ENCODE data around the gene ARHGEF1.

Gene ARHGEF1

DNA sequence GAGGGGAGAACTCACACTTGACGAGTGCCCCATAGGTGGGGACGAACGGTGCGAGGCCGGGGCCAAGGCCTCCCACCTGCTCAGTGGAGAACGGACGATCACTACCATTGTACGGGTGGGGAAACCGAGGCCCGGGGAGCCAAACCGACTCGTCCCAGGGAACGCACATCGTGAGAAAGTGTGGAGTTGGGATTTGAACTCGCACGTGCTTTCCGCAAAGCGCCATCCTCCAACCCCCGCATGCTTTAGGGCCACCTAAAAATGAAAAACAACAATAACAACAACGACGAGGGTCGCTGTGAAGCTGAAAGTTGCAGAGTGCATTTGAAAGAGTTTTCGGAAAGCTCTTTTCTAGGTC lies 458 bp downstream of the ARHGEF1 start:
- no peak for DNase-seq (ENCODE audit: low read depth, low spot score)

DNA sequence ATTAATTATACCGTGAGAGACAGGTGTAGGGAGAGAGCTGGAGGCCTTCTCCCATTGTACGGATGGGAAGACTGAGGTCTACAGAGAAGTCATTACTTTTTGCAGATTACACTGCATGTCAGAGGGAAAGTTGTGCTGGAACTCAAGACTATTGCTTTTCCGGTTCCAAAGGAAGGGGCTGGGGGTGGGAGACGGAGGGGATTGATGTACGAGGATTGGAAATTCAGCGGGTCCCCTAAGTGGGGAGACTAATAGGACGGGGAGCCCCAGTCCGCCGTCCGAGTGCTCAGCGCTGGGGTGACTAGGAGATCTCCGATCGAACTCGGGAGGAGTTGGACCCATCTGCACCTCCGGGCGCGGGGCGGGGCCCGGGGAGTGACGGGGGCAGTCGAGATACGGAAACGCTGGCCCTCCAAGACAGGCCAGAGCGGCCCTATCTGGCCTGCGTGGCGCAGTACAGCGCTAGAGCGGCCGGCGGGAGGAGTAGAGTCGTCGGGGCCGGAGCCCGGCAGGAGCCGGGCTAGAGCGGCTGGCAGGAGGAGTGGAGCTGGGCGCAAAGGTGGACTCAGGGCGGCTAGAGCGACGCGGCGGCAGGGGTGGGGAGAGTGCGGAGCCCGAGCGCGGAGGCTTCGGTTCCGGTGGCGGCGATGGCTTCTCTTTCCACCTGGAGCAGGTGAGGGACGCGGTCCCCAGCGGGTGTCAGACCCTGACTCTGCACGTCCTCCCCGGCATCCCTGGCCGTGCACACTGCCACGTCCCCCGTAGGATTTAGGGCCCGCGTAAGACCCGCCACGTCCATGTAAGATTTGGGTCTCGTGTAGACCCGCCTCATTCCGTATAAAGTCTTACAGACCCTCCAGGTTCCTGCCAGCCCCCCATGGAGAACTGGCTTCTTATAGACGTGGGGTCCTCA lies 1.1 kb downstream of the ARHGEF1 start:
- DNase-seq (ENCODE audit: low read depth, low spot score) = peak; percentile 98

DNA sequence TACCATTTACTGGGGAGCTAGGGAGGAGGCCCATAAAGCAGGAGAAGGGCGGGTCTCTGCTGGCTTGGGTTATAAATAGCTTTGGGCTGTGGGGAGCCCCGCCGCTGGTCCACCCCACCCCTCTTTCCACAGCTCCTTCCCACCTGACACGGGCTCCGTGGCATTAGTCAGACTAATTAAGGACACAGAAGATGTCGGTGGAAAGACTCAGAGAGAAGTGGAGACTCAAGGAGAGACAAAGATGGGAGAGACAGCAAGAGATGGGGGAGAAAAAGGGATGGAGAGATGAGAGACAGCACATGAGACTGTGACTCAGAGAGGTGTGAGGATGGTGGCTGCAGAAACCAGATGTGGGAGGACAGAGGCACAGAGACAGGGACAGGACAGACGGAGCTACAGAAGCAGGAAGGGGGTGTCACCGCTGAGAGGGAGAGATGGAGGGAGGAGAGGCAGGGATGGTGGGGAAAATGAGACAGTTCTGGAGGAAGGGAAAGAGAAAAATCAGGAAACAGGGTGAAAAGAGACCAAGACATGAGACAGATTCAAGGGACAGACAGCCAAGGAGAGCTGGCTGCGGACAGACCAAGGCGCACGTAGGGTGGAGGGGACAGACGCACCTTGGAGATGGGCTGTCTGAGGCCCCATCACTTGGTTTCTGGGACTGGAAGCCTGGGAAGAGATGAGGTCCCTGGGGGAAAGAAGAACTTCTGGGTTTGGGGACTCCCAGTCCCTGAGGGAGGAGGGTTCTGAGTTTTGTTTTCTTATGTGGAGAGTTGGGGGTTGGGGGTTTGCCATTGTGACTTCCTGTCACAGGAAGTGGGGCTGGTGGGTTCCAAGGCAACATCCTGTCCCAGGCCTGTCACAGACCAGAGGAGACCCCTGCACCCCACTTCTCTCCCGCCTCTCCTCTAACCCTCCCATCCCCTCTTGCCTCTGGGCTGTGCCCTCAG lies 4.1 kb downstream of the ARHGEF1 start:
- no peak for DNase-seq (ENCODE audit: low read depth, low spot score)

DNA sequence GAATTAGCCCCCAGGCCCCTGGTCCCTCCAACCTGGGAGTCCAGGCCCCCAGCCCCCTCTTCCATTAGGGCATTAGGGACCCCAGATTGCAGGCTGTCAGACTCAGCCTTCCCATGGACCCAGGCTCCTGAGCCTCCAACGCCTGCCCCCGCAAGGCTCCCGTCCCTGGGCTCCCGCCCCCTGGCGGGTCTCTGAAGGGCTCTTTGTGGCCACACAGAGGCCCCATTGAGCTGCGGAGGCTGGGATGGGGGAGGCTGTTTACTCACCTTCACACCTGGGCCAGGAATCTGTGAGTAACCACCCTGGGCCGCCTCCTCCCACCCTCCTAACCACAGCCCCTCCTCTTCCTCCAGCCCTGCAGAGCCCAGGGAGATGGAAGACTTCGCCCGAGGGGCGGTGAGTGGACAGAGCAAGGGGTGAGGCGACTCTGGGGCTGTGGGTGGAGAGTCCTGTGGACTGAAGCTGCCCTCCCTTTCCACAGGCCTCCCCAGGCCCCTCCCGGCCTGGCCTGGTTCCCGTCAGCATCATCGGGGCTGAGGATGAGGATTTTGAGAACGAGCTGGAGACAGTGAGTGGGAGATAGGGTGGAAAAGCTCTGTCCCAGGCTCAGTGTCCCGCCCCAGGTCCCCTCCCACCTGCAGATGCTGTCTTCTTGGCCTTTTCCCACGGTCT lies 4.9 kb downstream of the ARHGEF1 start:
- peak; percentile 80 for DNase-seq (ENCODE audit: low read depth, low spot score)

DNA sequence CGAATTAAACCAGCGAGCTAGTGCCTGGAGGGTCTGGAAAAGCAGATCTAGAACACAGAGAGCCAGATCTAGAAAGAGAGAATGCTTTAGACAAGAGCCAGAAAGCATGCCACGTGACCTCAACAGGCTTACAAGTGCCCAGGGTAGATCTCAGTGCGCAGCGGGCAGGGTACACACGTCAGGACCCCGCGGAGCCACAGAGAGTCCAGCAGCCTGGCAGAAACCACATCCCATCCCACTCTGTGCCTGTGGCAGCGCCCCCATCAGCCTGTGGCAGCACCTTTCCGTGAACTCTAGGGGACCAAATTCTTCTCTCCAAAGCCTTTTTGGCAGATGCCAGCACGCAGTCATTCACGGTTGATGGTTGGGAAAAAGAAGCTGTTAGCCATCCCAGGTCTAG lies 5.9 kb downstream of the ARHGEF1 start:
- DNase-seq (ENCODE audit: low read depth, low spot score) = no peak

DNA sequence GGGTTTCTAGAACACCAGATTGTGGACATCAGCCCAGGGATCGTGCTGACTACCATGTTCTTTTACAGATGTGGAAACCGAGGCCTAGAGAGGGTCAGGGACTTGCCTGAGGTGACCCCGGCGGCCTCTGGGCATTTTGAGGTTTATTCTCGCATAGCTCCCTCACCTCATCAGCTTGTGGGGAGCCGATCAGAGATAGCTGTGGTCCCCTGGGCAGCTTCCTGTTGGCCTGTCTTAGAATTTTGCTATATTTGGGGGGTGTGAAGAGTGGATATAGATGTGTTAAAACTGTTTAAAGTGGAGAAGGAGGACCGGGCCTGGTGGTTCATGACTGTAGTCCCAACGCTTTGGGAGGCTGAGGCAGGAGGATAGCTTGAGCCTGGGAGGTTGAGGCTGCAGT lies 6.9 kb downstream of the ARHGEF1 start:
- DNase-seq (ENCODE audit: low read depth, low spot score) = no peak

DNA sequence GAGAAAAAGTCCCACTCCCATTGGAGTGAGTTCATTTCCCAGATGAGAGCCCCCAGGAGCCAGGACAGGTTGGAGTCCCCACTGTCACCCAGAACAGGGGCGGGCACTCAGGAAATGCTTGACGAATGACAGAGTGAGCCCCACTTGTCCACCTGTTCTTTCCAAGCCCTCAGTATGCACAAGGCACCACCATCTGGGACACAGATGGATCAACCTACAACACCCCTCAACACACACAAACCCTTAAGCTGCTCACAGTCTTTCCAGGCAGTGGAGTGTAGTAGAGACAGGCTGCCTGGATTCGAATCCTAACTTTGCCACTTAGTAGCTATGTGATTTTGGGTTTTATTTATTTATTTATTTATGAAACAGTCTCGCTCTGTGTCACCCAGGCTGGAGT lies 8.0 kb downstream of the ARHGEF1 start:
- DNase-seq (ENCODE audit: low read depth, low spot score) = no peak

DNA sequence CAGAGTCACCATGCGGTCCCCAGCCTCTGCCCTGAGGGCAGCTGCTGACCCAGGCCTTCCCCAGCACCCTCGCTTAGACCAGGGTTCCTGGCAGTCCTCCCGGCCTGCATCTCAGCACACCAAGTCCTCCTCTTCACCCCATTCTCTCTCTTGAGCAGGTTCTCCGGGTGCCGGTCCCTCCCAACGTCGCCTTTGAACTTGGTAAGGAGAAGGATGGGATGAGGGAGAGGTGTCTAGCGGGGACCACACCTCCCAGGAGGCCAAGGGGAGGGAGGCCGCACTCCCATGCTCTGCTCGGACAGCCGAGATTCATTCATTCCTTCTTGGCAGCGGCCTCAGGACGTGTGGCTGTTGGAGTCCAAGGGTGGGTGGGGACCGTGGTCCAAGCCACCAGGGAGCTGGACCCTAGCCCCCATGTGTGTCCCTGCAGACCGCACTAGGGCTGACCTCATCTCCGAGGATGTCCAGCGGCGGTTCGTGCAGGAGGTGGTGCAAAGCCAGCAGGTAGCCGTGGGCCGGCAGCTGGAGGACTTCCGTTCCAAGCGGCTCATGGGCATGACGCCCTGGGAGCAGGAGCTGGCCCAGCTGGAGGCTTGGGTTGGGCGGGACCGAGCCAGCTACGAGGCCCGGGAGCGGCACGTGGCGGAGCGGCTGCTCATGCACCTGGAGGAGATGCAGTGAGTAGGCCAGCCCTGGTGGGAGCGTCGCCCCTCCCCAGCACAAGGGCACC lies 9.4 kb downstream of the ARHGEF1 start:
- no peak for DNase-seq (ENCODE audit: low read depth, low spot score)

DNA sequence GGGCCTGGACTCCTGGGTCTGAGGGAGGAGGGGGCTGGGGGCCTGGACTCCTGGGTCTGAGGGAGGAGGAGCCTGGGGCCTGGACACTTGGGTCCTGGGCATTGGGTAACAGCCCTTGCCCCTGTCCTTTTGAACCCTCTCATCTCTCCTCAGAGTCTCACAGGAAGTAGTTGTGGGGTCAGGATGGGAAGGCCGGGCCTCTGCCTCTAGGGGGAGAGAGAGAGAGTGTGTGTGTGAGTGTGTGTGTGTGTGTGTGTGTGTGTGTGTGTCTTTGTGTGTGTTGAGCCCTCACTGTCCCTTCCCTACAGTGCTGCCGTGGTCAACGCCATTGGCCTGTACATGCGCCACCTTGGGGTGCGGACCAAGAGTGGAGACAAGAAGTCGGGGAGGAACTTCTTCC lies 10.9 kb downstream of the ARHGEF1 start:
- DNase-seq (ENCODE audit: low read depth, low spot score) = peak; percentile 47

DNA sequence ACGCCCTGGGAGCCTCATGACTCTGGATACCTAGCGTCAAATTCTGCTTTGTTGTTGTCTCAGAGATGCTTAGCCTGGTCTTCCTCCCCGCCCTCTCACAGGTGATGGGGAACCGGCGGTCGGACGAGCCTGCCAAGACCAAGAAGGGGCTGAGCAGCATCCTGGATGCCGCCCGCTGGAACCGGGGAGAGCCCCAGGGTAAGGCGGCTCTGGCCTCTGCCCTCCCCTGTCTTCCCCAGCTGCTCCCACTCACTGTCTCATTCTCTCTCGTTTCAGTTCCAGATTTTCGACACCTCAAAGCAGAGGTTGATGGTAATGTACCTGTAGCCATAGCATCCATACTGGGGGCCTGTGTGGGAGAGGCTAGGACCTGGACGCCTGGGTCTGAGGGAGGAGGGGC lies 11.4 kb downstream of the ARHGEF1 start:
- no peak for DNase-seq (ENCODE audit: low read depth, low spot score)

DNA sequence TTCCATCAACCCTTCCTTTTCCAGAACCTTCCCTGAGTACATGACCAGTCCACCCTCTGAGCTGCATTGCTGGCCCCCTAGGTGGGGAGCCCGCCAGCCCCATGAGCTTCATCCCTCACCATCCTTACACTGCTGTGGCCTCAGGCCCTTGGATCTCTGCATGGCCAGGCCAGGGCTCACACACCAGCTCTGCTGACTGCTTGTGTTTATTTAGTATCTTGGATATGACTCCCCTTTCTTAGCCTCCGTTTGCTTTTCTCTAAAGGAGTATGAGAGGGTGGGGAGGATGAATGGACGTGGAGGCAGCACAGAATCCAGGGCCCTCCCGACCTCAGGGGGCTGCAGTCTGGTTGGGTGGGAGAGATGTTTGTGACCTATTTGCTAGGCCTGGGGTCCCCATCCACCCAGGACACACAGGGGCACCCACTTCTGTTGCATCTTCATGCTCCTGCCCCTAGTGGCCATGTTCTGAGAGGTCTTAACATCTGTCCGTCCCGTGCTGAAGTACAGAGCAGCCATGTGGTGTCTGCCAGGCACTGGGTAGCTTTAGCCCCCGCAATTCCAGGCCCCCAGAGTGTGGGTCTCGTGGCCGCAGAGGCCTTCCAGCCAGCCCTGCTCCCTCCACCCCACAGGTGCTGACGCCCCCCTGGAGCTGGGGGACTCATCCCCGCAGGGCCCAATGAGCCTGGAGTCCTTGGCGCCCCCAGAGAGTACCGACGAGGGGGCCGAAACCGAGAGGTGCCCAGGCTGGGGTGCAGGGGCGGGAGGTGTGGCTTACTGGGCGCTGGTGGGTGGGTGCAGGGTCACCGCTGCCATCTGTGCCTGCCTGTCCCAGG lies 13.0 kb downstream of the ARHGEF1 start:
- DNase-seq (ENCODE audit: low read depth, low spot score) = no peak

DNA sequence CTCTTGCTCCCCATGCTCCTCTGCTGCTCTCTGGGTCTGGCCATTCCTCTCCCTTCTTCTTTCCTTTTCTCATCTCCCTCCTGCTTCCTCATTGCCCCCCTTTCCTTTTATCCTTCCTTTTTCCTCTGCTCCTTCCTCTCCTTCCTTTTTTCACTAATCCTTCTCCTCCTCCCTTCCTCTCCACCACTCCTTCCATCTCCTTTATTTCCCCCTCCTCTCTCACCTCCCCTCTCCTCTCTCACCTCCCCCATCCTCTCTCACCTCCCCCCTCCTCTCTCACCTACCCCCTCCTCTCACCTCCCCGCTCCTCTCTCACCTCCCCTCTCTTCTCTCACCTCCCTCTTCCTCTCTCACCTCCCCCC lies 13.6 kb downstream of the ARHGEF1 start:
- DNase-seq (ENCODE audit: low read depth, low spot score) = no peak

DNA sequence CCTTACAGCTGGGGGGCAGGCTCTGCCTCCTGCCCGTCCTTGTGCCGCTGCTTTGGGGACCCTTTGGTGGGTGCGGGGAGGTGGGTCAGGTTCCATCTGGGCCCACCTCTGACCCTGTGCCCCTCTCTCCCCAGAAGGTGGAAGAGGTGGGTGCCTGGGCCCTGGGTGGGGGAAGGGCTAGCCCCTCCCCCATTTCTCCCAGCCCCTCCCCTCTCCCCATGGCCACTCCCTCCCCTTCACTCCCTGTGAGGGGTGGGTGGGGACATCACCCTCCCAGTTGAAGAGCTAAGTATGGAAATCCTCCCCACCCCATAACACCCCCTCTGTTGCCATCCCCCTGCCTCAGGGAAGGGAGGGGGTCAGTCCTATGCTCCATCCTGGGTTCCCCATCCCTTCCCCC lies 14.2 kb downstream of the ARHGEF1 start:
- no peak for DNase-seq (ENCODE audit: low read depth, low spot score)

DNA sequence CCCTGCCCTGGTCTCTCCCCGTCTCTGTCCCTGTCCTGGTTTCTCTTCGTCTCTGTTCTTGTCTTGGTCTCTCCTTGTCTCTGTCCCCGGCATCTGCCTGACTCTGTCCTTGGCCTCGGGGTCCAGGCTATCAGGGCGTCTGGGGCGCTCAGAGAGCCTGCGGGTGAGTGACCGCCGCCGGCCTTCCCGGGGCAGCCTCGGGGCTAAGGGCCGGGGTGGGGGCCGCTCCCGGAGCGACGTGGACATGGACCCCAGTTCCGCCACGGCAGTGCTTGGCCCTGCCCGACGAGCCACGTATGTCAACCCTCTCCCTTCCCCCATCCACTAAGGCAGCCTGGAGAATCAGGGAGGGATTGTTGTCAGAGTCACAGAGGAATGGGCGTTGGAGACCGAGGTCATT lies 14.8 kb downstream of the ARHGEF1 start:
- DNase-seq (ENCODE audit: low read depth, low spot score) = no peak

DNA sequence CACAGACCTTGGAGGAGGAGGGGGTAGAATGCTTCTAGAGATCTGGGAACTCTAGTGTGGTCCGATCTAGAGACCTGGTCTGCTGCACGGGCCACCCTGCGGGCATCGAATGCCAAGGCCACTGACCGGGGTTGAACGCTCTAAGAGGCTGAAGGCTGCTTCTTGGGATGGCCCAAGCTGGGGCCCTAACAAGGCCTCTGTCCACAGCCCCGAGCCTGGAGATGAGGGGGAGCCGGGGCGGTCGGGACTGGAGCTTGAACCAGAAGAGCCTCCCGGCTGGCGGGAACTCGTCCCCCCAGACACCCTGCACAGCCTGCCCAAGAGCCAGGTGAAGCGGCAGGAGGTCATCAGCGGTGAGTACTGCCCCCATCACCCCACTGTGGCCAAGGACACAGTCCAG lies 15.3 kb downstream of the ARHGEF1 start:
- no peak for DNase-seq (ENCODE audit: low read depth, low spot score)

DNA sequence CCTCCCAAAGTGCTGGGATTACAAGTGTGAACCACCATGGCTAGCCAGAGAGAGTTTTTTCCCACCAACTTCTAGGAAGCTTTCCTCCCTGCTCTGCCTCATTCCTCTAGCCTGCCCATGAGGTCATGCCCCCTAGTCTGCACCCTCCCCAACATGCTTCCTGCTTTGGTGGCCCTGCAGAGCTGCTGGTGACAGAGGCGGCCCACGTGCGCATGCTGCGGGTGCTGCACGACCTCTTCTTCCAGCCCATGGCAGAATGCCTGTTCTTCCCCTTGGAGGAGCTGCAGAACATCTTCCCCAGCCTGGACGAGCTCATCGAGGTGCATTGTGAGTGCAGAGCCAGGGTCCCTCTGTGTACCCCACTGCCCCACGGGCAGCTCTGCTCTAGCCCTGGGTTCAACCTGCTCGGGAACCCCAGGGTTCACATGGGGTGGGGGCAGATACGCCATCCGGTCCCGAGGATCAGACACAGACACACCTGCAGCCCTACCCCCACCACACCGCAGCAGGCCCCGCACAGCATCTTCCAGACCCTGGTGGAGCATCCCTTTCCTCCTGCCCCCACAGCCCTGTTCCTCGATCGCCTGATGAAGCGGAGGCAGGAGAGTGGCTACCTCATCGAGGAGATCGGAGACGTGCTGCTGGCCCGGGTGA lies 18.9 kb downstream of the ARHGEF1 start:
- DNase-seq (ENCODE audit: low read depth, low spot score) = no peak

DNA sequence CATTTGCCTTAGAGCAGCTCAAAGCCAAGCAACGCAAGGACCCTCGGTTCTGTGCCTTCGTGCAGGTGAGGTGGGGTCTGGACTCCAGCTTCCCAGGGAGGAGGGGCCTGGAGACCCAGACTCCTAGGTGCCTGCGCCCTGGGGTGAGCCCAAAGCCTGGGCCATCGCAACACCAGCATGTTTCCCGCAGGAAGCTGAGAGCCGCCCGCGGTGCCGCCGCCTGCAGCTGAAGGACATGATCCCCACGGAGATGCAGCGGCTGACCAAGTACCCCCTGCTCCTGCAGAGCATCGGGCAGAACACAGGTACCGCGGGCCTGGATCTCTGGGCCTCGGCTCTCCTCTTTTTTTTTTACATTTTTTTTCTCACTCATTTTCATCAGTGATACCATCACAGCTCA lies 19.6 kb downstream of the ARHGEF1 start:
- DNase-seq (ENCODE audit: low read depth, low spot score) = no peak

DNA sequence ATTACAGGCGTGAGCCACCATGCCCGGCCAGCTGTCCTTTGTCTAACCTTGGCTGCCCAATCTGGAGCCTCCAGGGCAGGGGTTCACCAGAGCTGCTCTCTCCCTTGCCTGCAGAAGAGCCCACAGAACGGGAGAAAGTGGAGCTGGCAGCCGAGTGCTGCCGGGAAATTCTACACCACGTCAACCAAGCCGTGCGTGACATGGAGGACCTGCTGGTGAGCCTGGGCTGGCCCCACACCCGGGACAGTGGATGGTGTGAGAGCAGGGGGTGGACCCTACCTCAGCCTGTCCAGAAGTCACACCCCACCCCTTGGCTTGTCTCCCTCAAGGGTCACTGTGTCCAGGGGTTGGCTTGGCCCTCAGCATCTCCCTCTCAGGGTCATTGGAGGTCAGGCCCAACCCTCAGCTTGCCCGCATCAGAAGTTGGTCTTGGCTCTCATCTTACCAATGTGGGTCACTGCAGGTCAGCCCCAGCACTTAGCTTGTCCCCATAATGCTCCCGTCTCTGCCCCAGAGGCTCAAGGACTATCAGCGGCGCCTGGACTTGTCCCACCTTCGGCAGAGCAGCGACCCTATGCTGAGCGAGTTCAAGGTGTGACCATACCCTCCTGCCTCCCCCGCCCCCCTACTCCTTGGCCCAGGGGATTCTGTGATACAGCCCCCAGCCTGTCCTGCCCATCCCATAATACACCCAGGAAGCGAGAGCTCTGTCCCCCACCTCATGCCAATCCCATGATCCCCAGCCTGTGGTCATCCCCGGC lies 20.4 kb downstream of the ARHGEF1 start:
- no peak for DNase-seq (ENCODE audit: low read depth, low spot score)

DNA sequence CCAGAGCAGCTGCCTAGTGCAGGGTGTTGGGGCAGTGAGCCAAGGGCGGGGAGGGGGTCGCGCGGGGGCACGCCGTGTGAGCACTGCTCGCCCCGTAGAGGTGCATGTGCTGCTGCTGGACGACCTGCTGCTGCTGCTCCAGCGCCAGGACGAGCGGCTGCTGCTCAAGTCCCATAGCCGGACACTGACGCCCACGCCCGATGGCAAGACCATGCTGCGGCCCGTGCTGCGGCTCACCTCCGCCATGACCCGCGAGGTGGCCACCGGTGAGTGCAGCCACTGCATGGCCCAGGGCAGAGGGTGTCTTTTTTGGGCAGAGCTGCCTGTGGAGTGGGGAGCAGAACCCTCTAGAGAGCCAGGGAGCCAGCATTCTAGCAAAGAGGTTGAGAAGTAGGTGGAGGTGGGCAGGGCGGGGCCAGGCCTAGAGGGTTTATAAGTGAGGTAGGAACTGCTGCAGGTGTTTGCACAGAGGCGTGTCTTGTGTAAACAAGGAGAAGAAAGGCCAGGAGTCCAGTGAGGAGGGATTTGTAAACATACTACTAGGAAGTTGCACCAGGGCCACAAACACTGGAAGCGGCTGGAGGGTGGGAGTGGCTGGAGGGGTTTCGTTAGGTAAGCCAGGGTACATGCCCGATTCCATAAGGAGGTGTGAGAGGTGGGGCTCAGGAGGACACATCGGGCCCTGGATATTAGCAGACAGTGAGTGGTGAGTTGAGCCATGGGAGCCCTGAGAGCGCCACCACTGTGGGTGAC lies 21.3 kb downstream of the ARHGEF1 start:
- no peak for DNase-seq (ENCODE audit: low read depth, low spot score)

Measured in ELF-1 (cell line).